GM19023 (cell line): ENCODE data around the gene SNAP47.

Source experiments
- ATAC-seq: cut with Tn5 transposase; IDR thresholded peaks from one replicate; pipeline ENCODE4 v1.9.1; 2021; ENCODE audit warnings: mild to moderate bottlenecking, moderate library complexity; ENCODE audit not compliant: unreplicated experiment

Gene SNAP47

DNA sequence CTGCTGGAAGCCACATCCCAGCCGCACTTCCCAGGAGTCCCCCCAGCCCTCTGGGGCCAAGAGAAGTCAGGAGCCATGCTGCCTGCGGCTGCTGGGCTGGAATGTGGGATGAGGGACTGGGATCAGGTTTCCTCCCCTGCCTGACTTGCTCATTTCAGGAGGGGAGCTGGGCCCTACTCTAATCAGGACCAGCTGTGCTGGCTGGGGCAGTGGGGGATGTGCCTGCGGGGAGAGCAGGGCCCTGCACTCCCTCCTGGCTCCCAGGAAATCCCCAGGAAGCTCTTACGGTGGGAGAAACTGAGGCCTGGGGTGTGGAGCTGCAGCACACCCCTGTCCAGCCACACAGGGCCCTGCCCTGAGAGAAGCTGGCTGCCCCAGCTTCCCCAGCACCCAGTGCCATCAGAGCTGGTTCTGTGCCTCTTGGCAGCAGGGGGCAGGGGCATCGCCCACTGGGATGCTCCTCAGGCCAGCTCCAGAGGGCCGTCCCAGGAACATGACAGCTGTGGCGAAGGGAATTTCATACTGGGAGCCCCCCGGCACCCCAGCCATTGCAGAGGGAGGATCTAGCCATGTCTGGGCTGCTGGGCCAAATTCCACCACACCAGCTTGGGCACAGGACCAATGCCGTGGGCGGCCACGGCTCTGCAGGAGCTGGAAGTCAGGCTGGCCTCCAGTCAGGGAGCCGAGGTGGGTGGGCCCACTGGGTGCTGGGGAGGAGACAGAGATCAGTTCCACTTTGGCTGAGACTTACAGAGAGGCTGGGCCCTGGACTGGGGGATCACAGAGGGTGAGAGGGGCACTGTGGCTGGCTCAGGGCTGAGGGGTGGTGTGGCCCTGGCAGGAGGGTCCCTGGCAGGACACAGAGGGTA lies 58.9 kb downstream of the SNAP47 start:
- ATAC-seq: no peak

DNA sequence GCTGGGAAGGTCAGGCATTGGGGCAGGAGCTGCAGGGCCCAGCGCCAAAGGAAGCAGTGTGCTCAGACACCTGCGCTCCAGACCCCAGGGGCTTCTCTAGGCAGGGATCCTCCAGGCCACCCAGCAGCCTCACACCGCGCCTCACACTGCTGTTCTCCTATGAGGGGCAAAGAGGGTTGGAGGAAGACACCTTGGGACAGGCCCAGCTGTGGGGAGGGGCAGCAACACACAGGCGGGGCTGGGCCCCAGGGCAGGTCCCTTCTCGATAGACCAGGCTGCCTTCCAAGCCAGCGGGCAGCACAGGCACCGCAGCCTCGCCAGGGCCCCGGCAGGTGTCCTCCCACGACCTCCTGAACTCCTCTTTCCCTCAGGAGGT lies 59.6 kb downstream of the SNAP47 start:
- no peak for ATAC-seq

DNA sequence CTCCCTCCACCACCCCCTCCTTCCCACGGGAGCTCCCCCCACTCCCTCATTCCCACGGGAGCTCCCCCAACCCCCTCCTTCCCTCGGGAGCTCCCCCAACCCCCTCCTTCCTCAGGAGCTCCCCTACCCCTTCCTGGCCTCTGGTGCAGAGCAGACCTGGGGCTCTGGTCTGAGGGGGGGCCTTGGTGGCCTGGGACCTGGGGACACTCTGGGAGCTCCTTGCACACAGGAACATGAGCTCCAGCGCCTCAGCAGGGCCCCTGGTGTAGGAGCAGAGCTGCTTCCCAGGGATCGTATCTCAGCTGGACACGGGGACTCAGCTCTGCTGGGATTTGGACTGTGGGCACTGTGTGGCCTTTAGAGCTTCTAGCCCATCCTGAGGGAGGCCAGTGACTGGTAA lies 60.5 kb downstream of the SNAP47 start:
- ATAC-seq: no peak

DNA sequence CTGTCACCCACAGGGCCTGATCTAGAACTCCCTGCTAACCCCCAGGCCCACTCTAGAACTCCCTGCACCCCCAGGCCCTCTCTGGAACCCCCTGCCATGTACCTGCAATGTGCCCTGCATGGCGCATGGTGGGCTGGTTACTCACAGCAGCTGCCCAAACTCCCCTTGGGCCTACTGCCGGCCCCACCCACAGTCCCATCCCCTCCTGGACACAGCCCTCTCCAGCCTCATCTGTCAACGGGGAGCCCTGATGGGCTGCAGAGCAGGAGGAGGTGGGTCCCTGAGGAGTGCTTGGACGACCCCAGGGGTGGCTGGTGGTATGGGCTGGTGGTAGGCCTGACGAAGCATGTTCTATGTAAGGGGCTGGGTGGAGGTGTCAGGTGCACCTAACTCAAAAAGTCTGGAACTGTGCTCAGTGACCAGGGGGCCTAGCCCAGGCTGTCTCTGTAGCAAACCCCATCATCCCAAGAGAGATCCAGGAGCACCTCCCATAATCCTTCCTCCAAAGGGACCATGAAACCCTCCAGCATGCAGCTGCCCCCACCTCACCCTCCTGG lies 61.2 kb downstream of the SNAP47 start:
- no peak for ATAC-seq

DNA sequence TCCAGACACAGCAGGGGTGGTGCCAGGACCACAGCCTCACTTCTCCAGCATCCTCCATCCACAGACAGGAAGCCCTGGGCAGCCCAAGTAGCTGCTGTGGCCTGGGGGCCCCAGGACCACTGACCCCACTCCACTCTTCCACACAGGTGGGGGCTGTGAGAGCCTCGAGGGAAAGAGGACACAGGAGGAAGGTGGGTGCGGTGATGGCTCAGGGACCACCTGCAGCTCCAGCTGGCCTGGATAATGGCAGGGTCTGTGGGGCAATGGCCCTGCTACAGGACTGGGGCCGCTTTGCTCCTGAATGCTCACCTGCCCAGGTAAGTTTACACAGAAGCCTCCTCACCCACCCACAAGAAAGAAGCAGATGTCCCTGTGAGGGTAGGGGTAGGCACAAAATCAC lies 61.9 kb downstream of the SNAP47 start:
- ATAC-seq: no peak

DNA sequence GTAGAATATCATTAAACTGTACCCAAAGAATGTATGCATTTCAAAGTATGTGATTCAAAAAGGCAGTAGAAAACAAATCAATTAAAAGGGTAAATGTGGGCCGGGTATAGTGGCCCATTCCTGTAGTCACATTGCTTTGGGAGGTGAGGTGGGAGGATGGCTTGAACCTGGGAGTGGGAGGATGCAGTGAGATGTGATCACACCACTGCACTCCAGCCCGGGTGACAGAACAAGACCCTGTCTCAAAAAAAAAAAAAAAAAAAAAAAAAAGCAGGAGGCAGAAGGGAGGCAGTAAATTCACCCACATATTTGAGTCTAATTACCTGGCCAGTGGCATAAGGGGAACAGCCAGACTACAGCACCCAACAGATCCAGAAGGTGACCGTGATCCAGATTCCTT lies 62.4 kb downstream of the SNAP47 start:
- no peak for ATAC-seq

DNA sequence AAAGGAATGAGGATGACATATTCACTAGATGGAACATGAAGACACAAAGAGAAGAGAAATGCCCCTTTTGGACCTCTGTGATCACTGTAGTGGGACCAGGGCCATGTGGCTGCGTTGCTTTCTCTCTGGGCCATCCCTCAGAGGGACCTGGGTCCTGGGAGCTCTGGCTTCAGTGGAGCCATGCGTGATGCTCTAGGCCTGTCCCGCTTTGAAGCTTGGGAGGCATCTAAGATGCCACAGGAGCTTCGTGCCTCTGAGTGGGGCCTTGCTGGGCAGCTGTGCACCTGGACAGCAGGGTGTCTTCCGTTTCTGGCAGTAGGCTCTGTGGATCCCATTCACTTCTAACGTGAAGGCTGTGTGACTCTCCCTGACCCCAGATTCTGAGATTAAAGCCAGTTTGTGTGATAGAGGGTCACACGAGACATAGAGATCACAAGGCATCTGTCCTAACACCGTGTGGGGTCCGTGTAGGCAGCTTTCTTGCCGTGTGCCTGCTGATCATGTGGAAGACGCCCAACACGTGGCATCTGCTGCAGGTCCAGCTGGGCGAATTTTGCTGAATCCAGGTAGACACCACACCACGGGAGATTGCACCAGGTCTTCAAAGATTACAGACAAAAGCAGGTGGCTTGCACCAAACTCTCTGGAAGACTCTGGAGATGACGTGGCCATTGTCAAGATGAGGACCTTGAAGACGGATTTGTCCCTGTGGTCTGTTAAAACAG lies 63.0 kb downstream of the SNAP47 start:
- no peak for ATAC-seq

DNA sequence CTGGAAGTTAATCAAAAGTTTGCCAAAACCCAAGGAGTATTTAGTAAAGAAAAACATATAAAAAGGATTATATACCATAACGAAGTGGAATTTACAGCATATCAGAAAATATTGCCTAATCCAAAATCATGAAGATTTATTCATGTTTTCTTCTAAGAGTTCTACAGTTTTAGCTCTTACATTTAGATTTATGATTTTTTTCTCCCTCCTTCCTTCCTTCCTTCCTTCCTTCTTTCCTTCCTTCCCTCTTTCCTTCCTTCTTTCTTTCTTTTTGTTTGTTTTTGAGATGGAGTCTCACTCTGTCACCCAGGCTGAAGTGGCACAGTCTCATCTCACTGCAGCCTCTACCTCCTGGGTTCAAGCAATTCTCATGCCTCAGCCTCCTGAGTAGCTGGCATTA lies 64.5 kb downstream of the SNAP47 start:
- ATAC-seq: no peak

DNA sequence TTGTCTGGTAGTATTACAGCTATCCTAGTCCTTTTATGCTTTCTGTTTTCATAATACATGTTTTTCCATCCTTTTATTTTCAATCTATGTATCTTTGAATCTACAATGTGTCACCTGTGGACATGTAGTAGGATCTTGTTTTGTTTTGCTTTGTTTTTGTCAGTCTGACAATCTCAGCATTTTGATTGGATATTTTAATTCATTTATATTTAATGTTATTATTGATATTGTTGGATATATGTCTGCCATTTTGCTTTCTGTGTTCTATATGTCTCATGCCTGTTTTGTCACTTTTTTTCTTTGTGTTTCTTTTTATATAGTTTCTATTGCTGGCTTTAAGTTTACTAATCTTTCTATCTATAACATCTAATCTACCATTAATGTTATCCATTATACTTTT lies 68.7 kb downstream of the SNAP47 start:
- ATAC-seq: no peak

DNA sequence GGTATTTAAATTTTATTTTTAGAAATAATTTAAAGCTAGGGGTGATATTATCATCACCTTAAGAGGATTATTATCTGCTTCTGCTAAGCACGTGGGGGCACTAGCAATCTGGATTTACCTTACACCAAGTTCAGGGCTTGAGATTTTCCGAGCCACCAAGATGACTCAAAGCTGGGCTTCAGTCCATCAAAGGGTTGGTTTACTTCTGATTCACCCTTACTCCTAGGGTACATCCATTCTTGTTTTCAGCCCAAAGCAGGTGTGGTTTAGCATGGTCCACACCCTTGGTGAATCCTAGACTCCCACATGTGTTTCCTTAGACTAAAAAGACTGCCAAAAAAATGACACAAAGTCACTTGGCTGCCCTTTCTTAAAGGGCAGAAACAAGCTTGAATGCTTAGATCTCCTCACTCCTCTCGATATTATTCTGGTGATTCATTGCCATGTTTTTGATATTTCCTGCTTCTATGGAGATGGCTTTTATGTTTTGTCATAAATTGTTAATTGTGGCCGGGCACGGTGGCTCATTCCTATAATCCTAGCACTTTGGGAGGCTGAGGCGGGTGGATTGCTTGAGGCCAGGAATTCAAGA lies 70.5 kb downstream of the SNAP47 start:
- no peak for ATAC-seq

DNA sequence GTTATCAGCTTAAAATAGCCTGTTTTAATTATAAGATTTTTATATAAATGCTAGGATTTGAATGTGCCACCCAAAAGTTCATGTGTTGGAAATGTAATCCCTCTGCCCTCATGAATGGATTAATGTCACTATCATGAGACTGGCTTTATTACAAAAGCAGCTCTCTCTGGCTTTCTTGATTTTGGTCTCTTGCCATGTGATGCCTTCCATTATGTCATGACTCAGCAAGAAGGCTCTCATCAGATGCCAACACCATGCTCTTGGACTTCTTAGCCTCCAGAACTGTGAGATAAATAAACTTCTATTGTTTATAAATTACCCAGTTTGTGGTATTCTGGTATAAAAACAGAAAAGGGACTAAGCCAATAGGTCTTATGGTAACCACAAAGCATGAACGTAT lies 73.3 kb downstream of the SNAP47 start:
- ATAC-seq: no peak

DNA sequence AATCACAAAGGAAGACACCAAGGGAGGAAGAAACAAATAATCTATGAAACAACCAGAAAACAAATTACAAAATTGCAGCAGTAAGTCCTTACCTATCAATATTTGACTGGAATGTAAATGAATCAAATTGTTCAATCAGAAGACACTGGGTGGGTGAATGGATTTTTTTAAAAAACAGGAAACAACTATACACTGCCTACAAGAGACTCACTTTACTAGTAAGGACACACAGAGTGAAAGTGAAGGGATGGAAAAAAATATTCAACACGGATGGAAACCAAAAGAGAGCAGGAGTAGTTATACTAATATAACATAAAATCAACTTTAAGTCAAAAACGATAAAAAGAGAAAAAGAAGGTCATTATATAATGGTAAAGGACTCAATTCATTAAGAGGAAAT lies 73.8 kb downstream of the SNAP47 start:
- no peak for ATAC-seq

DNA sequence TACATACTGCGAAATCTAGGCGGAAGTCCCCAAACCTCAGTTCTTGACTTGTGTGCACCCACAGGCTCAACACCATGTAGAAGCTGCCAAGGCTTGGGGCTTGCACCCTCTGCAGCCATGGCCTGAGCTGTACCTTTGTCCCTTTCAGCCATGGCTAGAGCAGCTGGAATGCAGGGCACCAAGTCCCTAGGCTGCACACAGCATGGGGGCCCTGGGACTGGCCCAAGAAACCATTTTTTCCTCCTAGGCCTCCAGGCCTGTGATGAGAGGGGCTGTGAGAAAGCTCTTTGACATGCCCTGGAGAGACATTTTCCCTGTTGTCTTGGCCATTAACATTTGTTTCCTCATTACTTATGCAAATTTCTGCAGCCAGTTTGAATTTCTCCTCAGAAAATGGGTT lies 78.7 kb downstream of the SNAP47 start:
- no peak for ATAC-seq

DNA sequence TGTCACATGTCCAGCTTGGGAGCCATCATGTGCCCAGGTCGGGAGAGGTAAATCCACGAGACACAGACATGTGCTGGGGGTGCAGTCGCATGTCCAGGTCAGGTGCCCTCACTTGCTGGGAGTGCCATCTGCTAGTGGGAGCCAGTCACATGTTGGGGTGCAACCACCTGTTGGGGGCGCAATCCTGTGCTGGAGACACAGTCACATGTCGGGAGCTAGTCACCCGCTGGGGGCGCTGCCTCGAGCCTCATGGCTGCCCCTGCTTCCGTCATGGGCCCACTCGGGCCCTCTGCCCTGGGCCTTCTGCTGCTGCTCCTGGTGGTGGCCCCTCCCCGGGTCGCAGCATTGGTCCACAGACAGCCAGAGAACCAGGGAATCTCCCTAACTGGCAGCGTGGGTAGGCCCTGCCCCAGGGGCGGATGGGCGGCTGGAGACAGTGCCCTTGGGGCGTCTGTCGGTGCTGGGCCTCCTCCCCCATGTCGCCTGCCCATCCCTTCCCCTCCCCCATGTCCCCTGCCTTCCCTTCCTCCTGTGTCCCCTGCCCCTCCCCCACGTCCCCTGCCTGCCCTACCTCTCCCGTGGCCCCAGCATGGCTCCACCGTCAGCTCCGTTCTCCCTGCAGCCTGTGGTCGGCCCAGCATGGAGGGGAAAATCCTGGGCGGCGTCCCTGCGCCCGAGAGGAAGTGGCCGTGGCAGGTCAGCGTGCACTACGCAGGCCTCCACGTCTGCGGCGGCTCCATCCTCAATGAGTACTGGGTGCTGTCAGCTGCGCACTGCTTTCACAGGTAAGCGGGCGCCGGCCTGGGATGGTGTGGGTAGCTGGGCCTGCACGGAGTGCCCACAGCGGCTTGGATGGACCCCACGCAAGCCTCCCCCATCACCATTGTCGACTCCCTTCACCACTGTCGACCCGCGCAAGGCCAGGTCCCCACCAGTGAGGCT lies 80.5 kb downstream of the SNAP47 start, which contains the start of gene PRSS38:
PRSS38 (plus strand) TSS at position 208 of the 942 bp plus-strand sequence; CDS start at position 250, 42 bp downstream.
- no peak for ATAC-seq

DNA sequence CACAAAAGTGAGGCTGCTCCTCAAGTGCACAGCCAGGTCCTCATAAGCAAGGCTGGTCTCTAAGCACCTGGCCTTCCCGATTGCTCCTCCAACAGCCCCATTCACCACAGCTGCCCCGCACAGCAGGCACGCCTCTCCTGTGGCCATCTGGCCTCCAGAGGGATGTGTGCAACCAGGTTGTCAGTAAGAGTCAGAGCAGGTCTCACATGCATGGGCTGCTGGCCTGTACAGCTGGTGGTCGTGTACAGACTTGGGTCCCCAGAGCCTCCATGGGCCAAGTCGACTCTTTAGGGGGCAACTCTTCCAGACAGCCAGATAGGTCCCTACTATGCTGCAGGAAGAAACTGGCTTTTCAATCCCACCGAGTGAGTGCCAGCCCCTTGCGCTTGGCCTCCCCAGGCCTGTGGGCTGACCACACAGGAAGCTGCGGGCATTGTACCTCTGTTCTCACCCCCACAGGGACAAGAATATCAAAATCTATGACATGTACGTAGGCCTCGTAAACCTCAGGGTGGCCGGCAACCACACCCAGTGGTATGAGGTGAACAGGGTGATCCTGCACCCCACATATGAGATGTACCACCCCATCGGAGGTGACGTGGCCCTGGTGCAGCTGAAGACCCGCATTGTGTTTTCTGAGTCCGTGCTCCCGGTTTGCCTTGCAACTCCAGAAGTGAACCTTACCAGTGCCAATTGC lies 81.7 kb downstream of the SNAP47 start:
- no peak for ATAC-seq

DNA sequence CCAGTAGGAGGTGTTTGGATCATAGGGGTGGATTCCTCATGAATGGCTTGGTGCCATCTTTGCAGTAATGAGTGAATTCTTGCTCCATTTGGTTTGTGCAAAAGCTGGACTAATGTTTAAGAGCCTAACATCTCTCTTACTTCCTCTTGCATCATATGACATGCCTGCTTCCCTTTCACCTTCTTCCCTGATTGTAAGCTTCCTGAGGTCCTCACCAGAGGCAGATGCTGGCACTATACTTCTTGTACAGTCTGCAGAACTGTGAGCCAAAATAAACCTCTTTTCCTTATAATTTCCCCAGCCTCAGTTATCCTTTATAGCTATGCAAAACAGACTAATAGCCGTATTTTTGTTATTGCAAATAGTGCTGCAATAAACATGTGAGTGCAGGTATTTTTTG lies 88.3 kb downstream of the SNAP47 start:
- no peak for ATAC-seq

DNA sequence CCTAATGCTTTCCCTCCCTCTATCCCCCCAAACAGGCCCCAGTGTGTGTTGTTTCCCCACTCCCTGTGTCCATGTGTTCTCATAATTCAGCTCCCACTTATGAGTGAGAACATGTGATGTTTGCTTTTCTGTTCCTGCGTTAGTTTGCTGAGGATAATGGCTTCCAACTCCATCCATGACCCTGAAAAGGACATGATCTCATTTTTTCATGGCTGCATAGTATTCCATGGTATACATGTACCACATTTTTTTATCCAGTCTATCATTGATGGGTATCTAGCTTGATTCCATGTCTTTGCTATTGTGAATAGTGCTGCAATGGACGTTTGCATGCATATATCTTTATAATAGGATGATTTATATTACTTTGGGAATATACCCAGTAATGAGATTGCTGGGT lies 89.0 kb downstream of the SNAP47 start:
- ATAC-seq: no peak

DNA sequence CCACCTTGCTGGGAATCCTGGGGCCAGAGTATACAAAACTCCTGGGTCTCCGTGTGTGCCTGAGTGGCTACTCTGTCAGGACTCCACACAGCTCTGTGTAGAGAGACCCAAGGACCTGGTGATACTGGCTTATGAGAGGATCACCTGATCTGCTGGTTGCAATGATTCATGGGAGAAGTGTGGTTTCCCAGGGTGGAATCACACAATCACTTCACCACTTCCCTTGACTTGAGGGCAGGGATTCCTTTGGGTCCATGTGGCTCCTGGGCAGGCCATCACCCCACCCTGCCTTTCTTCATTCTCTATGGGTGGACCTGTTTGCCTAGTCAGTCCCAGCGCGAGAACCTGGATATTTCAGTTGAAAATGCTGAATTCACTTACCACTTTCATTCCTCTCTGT lies 93.6 kb downstream of the SNAP47 start:
- ATAC-seq: no peak
